Panc1 (cell line): Measurements from ENCODE around the gene OTUD3. TPM values are rescaled to one million over a fixed set of nuclear protein-coding genes. Genes with fewer than 3 reads are reported as not detected.
A peak's percentile ranks its signal among the peaks of the same experiment; 100 is the strongest.

Source experiments
- ATAC-seq: fragments of 200-7000 bp; cut with Tn5 transposase; 2 replicates; pipeline ENCODE4 v1.9.1; 2020; ENCODE audit warnings: mild to moderate bottlenecking, moderate library complexity
- BruUV-seq: library from RNA; stranded (reverse); fragments of 400-500 nt; replicated peaks from 2 replicates; lab custom pipeline; 2021; lab: Mats Ljungman, UMichigan
- CTCF ChIA-PET: fragments of 300-600 bp; sonication (Branson Sonifier 250); formaldehyde crosslinking; loops from one replicate; lab custom pipeline; 2022; ENCODE audit warnings: antibody characterized with exemption; lab: Charles Lee
- POLR2A ChIA-PET: fragments of 300-600 bp; sonication (Branson Sonifier 250); formaldehyde crosslinking; loops from one replicate; lab custom pipeline; 2022; ENCODE audit warnings: antibody characterized with exemption; lab: Charles Lee
- DNase-seq: peaks from one replicate; pipeline ENCODE4 v3.0.0-alpha.2; 2010; ENCODE audit warnings: low read depth, low spot score
- H3K27ac ChIP-seq: 2 replicates; pipeline ENCODE4 v1.5.1; 2011; ENCODE audit warnings: mild to moderate bottlenecking, low read length, inconsistent platforms
- H3K27me3 ChIP-seq: fragments of 200-500 bp; sonication (Bioruptor generic); 2 replicates; pipeline ENCODE4 v1.6.0; 2014; ENCODE audit warnings: low read length, inconsistent platforms; ENCODE audit not compliant: control insufficient read depth, insufficient read depth
- H3K36me3 ChIP-seq: fragments of 200-500 bp; sonication (Bioruptor generic); 2 replicates; pipeline ENCODE4 v1.5.1; 2014; ENCODE audit warnings: inconsistent platforms, mild to moderate bottlenecking, low read length, moderate library complexity; ENCODE audit not compliant: control insufficient read depth, insufficient read depth
- H3K4me1 ChIP-seq: 2 replicates; pipeline ENCODE4 v1.5.1; 2011; ENCODE audit warnings: inconsistent platforms, mild to moderate bottlenecking, low read length, moderate library complexity; ENCODE audit not compliant: control insufficient read depth, insufficient read depth
- H3K4me3 ChIP-seq, 2 experiments: 2 replicates each; pipeline ENCODE4 v1.5.1; 2011 to 2012; ENCODE audit warnings: low read depth in 2 of 2, low read length in 2 of 2, mild to moderate bottlenecking in 2 of 2, inconsistent platforms in 1 of 2, moderate library complexity in 1 of 2
- H3K9me3 ChIP-seq: fragments of 200-500 bp; sonication (Bioruptor generic); 2 replicates; pipeline ENCODE4 v1.5.1; 2014; ENCODE audit warnings: low read depth, mild to moderate bottlenecking, inconsistent platforms, low read length, moderate library complexity; ENCODE audit not compliant: control insufficient read depth, insufficient read depth
- CTCF ChIP-seq: fragments of 450-650 bp; IDR thresholded peaks from 2 replicates; pipeline ENCODE4 v1.5.1; 2017; ENCODE audit warnings: mild to moderate bottlenecking
- POLR2AphosphoS5 ChIP-seq: IDR thresholded peaks from 2 replicates; pipeline ENCODE4 v1.6.1; 2012; ENCODE audit warnings: mild to moderate bottlenecking, low read depth, low read length, moderate library complexity
- SIN3A ChIP-seq: IDR thresholded peaks from 2 replicates; pipeline ENCODE4 v1.6.1; 2012; ENCODE audit warnings: low read depth, mild to moderate bottlenecking, low read length, moderate library complexity, borderline replicate concordance; ENCODE audit not compliant: insufficient read depth
- TCF7L2 ChIP-seq: IDR thresholded peaks from 2 replicates; pipeline ENCODE4 v1.6.1; 2011; ENCODE audit warnings: mild to moderate bottlenecking, low read depth, low read length, inconsistent platforms
- in situ Hi-C: cut with HindIII; loops from 2 replicates; pipeline ENCODE4 v1.10.0; 2016; ENCODE audit warnings: low sequenced_read_pairs, low pct_unique_long_range_greater_than_20kb
- intact Hi-C: fragments of 100-400 bp; cut with micrococcal nuclease; formaldehyde crosslinking; loops from one replicate; pipeline ENCODE4 v1.10.0; 2022; ENCODE audit not compliant: unreplicated experiment
- total RNA-seq: library from RNA; stranded (reverse); gene quantifications from one replicate; pipeline ENCODE4 v1.2.1, GENCODE V29; 2021; ENCODE audit not compliant: unreplicated experiment
- TF ChIP-seq, protein P1 (sequence below), 2 experiments: IDR thresholded peaks; 2 replicates each; pipeline ENCODE4 v1.6.1; 2011 to 2012; ENCODE audit warnings: low read depth in 2 of 2, control low read depth in 1 of 2, low read length in 1 of 2, mild to moderate bottlenecking in 1 of 2, moderate library complexity in 1 of 2; ENCODE audit not compliant: insufficient read depth in 1 of 2

Gene OTUD3
- total RNA-seq, 1 experiment from 2014 or later, result 14.1 TPM

DNA sequence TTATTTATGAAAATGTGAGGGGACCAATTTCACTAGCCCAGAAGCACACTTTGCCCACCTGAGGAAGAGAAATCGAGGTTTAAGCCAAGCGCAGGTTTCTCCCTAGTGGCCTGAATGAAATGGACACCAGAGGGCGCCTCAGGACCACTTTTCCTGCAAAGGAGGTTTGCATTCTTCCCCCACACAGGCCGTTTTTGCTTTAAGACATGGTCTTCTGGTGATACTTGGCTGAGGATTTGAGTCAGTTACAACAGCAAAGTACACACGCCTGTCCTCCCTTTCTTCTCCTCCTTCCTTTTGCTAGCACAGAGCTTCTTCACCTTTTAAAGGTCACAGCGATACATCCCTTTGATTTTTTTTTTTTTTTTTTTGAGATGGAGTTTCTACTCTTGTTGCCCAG, 35.9 kb downstream of the OTUD3 start:
- ATAC-seq, result peak; percentile 84
- H3K9me3 ChIP-seq, result no peaks in the 10 kb centered on the region
- ChIA-PET POLR2A (no interaction called here), CTCF (interaction anchor here (0.9 to 1.2 kb wide), 3 partner anchors 56 to 233 kb away, joined by 3 to 4 read pairs (median 3); no protein-coding TSS in a partner anchor)
- H3K27me3 ChIP-seq, result no peaks in the 10 kb centered on the region
- no peaks in the 10 kb centered on the region for H3K36me3 ChIP-seq
- TF ChIP-seq CTCF (peak; percentile 91), TCF7L2 (no peak), SIN3A (no peak)
- intact Hi-C loops (loop anchor here (2.0 to 5.0 kb wide), 3 partner anchors 235 to 574 kb away; no protein-coding TSS in a partner anchor), in situ Hi-C loops (no loop called here)
- BruUV-seq, result no TSS peak
- H3K27ac ChIP-seq, result no peak overlapping the region
- H3K4me3 ChIP-seq, result no peak overlapping the region
- no peaks in the 10 kb centered on the region for H3K4me1 ChIP-seq
- peak; percentile 64 for DNase-seq

- Histone ChIP-seq H3K9me3 (no peaks in the 10 kb centered on the region), H3K4me1 (no peaks in the 10 kb centered on the region), H3K27ac (no peak overlapping the region), H3K27me3 (no peaks in the 10 kb centered on the region), H3K4me3 (no peak overlapping the region), H3K36me3 (no peaks in the 10 kb centered on the region)
- CTCF ChIA-PET, result interaction anchor here (1.3 kb wide), 1 partner anchor 232 kb away, joined by 4 read pairs; no protein-coding TSS in a partner anchor
- TF ChIP-seq POLR2AphosphoS5, result no peak
- no peak for TF ChIP-seq CTCF
- no peak for TF ChIP-seq SIN3A
- no peak for TF ChIP-seq TCF7L2
- TF ChIP-seq, protein P1, sequence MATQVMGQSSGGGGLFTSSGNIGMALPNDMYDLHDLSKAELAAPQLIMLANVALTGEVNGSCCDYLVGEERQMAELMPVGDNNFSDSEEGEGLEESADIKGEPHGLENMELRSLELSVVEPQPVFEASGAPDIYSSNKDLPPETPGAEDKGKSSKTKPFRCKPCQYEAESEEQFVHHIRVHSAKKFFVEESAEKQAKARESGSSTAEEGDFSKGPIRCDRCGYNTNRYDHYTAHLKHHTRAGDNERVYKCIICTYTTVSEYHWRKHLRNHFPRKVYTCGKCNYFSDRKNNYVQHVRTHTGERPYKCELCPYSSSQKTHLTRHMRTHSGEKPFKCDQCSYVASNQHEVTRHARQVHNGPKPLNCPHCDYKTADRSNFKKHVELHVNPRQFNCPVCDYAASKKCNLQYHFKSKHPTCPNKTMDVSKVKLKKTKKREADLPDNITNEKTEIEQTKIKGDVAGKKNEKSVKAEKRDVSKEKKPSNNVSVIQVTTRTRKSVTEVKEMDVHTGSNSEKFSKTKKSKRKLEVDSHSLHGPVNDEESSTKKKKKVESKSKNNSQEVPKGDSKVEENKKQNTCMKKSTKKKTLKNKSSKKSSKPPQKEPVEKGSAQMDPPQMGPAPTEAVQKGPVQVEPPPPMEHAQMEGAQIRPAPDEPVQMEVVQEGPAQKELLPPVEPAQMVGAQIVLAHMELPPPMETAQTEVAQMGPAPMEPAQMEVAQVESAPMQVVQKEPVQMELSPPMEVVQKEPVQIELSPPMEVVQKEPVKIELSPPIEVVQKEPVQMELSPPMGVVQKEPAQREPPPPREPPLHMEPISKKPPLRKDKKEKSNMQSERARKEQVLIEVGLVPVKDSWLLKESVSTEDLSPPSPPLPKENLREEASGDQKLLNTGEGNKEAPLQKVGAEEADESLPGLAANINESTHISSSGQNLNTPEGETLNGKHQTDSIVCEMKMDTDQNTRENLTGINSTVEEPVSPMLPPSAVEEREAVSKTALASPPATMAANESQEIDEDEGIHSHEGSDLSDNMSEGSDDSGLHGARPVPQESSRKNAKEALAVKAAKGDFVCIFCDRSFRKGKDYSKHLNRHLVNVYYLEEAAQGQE (IDR thresholded peaks at IDR 0.05; ENCODE audit: insufficient read depth in 1 of 2, low read depth in 2 of 2, low read length in 1 of 2), result no peak
- BruUV-seq, result no TSS peak
- in situ Hi-C loops (no loop called here), intact Hi-C loops (no loop called here)
- POLR2A ChIA-PET, result interaction anchor here (0.6 kb wide), 1 partner anchor 86 kb away, joined by 3 read pairs; no protein-coding TSS in a partner anchor
- DNase-seq (no peak), ATAC-seq (no peak)
Measured at GRCh38 chr1:19920132-19920710, 38.0 kb downstream of the OTUD3 start.
